K562 (cell line): ENCODE data around the gene OST4. TPM values are rescaled to one million over a fixed set of nuclear protein-coding genes. Genes with fewer than 3 reads are reported as not detected.

Source experiments
- ARHGAP35 ChIP-seq: fragments of 450-650 bp; IDR thresholded peaks from 2 replicates; pipeline ENCODE4 v1.6.1; 2018; ENCODE audit not compliant: partially characterized antibody
- CHCHD3 ChIP-seq: fragments of 250-450 bp; sonication (Bioruptor Pico); IDR thresholded peaks from 2 replicates; pipeline ENCODE4 v2.1.2; 2022; ENCODE audit warnings: mild to moderate bottlenecking
- DACH1 ChIP-seq: fragments of 450-650 bp; IDR thresholded peaks from 2 replicates; pipeline ENCODE4 v1.6.1; 2018; ENCODE audit not compliant: partially characterized antibody
- ESRRB ChIP-seq: fragments of 250-450 bp; sonication (Bioruptor Pico); IDR thresholded peaks from 2 replicates; pipeline ENCODE4 v1.5.0; 2020; ENCODE audit warnings: mild to moderate bottlenecking, moderate library complexity, borderline replicate concordance
- HDAC6 ChIP-seq: IDR thresholded peaks from 2 replicates; pipeline ENCODE4 v1.6.1; 2012; ENCODE audit warnings: low read depth, mild to moderate bottlenecking, control low read depth, inconsistent platforms, low read length, moderate library complexity
- JUND ChIP-seq, 2 experiments: IDR thresholded peaks; 2 replicates in 1 of 2; 3 replicates in 1 of 2; pipeline ENCODE4 v1.6.1; 2011; ENCODE audit warnings: borderline replicate concordance in 2 of 2, low read depth in 2 of 2, low read length in 2 of 2, improper control_type of control experiment in 1 of 2, missing biosample characterization in 1 of 2, missing genetic modification characterization in 1 of 2, missing genetic modification reagents in 1 of 2
- KAT8 ChIP-seq: fragments of 450-650 bp; IDR thresholded peaks from 2 replicates; pipeline ENCODE4 v1.6.1; 2016; ENCODE audit warnings: low read depth, mild to moderate bottlenecking
- KDM4B ChIP-seq, 2 experiments: fragments of 450-650 bp in 1 of 2; sonication (generic) in 1 of 2; IDR thresholded peaks; 2 replicates each; pipeline ENCODE4 v1.6.1; 2016 to 2017; ENCODE audit warnings: borderline replicate concordance in 2 of 2, antibody characterized with exemption in 1 of 2, low read depth in 1 of 2, mild to moderate bottlenecking in 1 of 2
- MECOM ChIP-seq: fragments of 250-450 bp; sonication (Bioruptor Pico); IDR thresholded peaks from 2 replicates; pipeline ENCODE4 v1.8.0; 2022; ENCODE audit warnings: inconsistent platforms
- SAFB2 ChIP-seq: fragments of 200-400 bp; formaldehyde crosslinking; IDR thresholded peaks from 2 replicates; pipeline ENCODE4 v1.6.1; 2018; ENCODE audit warnings: borderline replicate concordance, low read length, low read depth, moderate library complexity; ENCODE audit not compliant: severe bottlenecking
- ZNF212 ChIP-seq: fragments of 450-650 bp; formaldehyde crosslinking; IDR thresholded peaks from 2 replicates; pipeline ENCODE4 v1.4.0; 2020; ENCODE audit warnings: mild to moderate bottlenecking
- ZNF766 ChIP-seq: fragments of 200-800 bp; sonication (Bioruptor generic); conservative IDR thresholded peaks from 2 replicates; pipeline ENCODE4 v1.6.1; 2016; ENCODE audit warnings: missing genetic modification characterization, missing compliant biosample characterization
- polyA plus RNA-seq, 8 experiments: library from polyadenylated mRNA; depleted of rRNA in 4 of 8; stranded (reverse) in 5 of 8; unstranded in 3 of 8; fragments of >200 nt; fragmentation: Nextera tagmentation in 2 of 8; fragmentation: Illumina TruSeq in 1 of 8; extraction: Ambion mirVana in 2 of 8; extraction: Trizol in 1 of 8; gene quantifications; 2 replicates each; pipeline versions ENCODE4 v1.2.1 to v1.2.3, GENCODE V29; 2011 to 2014; ENCODE audit warnings: inconsistent platforms in 1 of 8, missing spikeins in 1 of 8
- total RNA-seq, 7 experiments: library from RNA; depleted of rRNA in 6 of 7; stranded (reverse); fragments of >200 nt in 6 of 7; fragmentation: Illumina TruSeq in 2 of 7; extraction: Trizol in 2 of 7; gene quantifications; 2 replicates each; pipeline versions ENCODE4 v1.2.1 to v1.2.3, GENCODE V29; 2011 to 2021; ENCODE audit warnings: low replicate concordance in 1 of 7
- TF ChIP-seq, protein P1 (sequence below): fragments of 250-450 bp; sonication (Bioruptor Pico); IDR thresholded peaks from 2 replicates; pipeline ENCODE4 v1.5.0; 2021
- TF ChIP-seq, protein P2 (sequence below): sonication (generic); formaldehyde crosslinking; IDR thresholded peaks from 2 replicates; pipeline ENCODE4 v1.8.0; 2022; ENCODE audit warnings: mild to moderate bottlenecking, missing genetic modification reagents

The OST4 gene
- total and polyA plus RNA-seq, 9 of the 15 experiments (the other 6 are each of a cell fraction or from before 2014, with no cell fraction given), result 186 to 1,155 (median 355) TPM

DNA sequence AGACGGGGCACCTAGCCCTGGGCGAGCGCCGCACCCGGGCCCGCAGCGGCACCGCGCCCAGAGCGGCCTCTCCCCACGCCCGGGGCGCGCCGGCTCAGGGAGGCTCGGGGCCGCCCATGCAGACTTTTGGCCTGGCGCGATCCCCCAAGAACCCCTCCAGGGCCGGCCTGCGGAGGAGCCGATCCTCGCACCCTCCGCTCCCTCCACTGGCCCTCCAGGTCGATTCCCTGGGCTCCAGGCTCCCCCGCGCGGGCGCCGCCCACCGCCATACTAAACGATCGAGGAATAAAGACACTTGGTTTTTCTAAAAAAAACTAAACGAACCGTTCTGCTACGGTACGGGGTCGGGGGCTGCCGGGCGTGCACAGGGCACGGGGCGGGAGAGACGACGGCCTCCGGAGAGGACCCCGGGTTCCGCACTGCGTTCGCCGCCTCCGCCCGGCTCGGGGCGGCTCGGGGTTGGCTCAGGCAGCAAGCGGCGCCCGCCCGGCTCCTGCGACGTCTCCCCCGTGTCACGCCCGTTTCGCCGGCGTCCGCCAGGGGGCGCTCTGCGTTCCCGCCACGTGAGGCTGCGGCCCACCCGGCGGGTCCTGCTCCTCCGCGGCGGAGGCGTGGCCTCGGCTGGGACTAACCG is 14.8 kb upstream of the OST4 start (continued):
- TF ChIP-seq DACH1 (no peak), JUND (IDR thresholded peaks at IDR 0.05; ENCODE audit: borderline replicate concordance, low read depth, low read length) (peak; percentile 62), JUND (tag; IDR thresholded peaks at IDR 0.05; ENCODE audit: borderline replicate concordance, low read depth, low read length) (no peak; the same call in 2 of the 3 replicates), KDM4B (IDR thresholded peaks at IDR 0.05; ENCODE audit: borderline replicate concordance in 2 of 2, low read depth in 1 of 2) (peak in 1 of 2 experiments; percentile 32; a peak in 1 of 4 replicates), ESRRB (CRISPR knock-in tag) (no peak), KAT8 (no peak), ZNF766 (no peak; the same call in 1 of the 2 replicates), MECOM (CRISPR knock-in tag) (no peak), SAFB2 (no peak), ARHGAP35 (no peak), ZNF212 (CRISPR knock-in tag) (no peak), HDAC6 (no peak), CHCHD3 (CRISPR knock-in tag) (no peak)
- TF ChIP-seq, protein P1, sequence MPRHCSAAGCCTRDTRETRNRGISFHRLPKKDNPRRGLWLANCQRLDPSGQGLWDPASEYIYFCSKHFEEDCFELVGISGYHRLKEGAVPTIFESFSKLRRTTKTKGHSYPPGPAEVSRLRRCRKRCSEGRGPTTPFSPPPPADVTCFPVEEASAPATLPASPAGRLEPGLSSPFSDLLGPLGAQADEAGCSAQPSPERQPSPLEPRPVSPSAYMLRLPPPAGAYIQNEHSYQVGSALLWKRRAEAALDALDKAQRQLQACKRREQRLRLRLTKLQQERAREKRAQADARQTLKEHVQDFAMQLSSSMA, result no peak
- TF ChIP-seq, protein P2, sequence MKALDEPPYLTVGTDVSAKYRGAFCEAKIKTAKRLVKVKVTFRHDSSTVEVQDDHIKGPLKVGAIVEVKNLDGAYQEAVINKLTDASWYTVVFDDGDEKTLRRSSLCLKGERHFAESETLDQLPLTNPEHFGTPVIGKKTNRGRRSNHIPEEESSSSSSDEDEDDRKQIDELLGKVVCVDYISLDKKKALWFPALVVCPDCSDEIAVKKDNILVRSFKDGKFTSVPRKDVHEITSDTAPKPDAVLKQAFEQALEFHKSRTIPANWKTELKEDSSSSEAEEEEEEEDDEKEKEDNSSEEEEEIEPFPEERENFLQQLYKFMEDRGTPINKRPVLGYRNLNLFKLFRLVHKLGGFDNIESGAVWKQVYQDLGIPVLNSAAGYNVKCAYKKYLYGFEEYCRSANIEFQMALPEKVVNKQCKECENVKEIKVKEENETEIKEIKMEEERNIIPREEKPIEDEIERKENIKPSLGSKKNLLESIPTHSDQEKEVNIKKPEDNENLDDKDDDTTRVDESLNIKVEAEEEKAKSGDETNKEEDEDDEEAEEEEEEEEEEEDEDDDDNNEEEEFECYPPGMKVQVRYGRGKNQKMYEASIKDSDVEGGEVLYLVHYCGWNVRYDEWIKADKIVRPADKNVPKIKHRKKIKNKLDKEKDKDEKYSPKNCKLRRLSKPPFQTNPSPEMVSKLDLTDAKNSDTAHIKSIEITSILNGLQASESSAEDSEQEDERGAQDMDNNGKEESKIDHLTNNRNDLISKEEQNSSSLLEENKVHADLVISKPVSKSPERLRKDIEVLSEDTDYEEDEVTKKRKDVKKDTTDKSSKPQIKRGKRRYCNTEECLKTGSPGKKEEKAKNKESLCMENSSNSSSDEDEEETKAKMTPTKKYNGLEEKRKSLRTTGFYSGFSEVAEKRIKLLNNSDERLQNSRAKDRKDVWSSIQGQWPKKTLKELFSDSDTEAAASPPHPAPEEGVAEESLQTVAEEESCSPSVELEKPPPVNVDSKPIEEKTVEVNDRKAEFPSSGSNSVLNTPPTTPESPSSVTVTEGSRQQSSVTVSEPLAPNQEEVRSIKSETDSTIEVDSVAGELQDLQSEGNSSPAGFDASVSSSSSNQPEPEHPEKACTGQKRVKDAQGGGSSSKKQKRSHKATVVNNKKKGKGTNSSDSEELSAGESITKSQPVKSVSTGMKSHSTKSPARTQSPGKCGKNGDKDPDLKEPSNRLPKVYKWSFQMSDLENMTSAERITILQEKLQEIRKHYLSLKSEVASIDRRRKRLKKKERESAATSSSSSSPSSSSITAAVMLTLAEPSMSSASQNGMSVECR (CRISPR knock-in tag), result peak; percentile 91
